ENCODE measurements around the gene FBXL14. TPM values are rescaled to one million over a fixed set of nuclear protein-coding genes. Genes with fewer than 3 reads are reported as not detected.

Gene FBXL14
- total and polyA plus RNA-seq, 7 donors, result 2.9 to 13.8 (median 5.2) TPM

GRCh38 chr12:1595690-1596347 lies 1.4 kb upstream of the FBXL14 start:
- TF ChIP-seq, protein P1, sequence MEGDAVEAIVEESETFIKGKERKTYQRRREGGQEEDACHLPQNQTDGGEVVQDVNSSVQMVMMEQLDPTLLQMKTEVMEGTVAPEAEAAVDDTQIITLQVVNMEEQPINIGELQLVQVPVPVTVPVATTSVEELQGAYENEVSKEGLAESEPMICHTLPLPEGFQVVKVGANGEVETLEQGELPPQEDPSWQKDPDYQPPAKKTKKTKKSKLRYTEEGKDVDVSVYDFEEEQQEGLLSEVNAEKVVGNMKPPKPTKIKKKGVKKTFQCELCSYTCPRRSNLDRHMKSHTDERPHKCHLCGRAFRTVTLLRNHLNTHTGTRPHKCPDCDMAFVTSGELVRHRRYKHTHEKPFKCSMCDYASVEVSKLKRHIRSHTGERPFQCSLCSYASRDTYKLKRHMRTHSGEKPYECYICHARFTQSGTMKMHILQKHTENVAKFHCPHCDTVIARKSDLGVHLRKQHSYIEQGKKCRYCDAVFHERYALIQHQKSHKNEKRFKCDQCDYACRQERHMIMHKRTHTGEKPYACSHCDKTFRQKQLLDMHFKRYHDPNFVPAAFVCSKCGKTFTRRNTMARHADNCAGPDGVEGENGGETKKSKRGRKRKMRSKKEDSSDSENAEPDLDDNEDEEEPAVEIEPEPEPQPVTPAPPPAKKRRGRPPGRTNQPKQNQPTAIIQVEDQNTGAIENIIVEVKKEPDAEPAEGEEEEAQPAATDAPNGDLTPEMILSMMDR (IDR thresholded peaks at IDR 0.05), result no peak
- no peaks in the 10 kb centered on the region for H3K9me3 ChIP-seq
- 74 to 80% (median 75%) methylated on average over 9 of the region's 9 CpGs for WGBS, 3 donors
- H3K27ac ChIP-seq, result peak overlapping the region; percentile 91
- DNase-seq, result no peak
- no peaks in the 10 kb centered on the region for H3K36me3 ChIP-seq (ENCODE audit: insufficient read depth in 1 of 2, low read depth in 1 of 2)
- no peak for ATAC-seq
- intact Hi-C loops (cut with DNase I), result no loop called here
- H3K27me3 ChIP-seq (ENCODE audit: insufficient read depth in 3 of 3, low read length in 2 of 3), result no peaks in the 10 kb centered on the region
- peaks cover 33% of the 10 kb centered on the region for H3K4me1 ChIP-seq
- peak overlapping the region; percentile 96 for H3K4me3 ChIP-seq

GRCh38 chr12:1595026-1595561 lies 713 bp upstream of the FBXL14 start:
- intact Hi-C loops (cut with DNase I), result no loop called here

GRCh38 chr12:1594006-1594260 lies 448 bp downstream of the FBXL14 start:
- H3K27me3 ChIP-seq (ENCODE audit: insufficient read depth in 3 of 3, low read length in 2 of 3), result no peaks in the 10 kb centered on the region
- no peaks in the 10 kb centered on the region for H3K36me3 ChIP-seq (ENCODE audit: insufficient read depth in 1 of 2, low read depth in 1 of 2)
- H3K4me1 ChIP-seq, result peaks cover 46% of the 10 kb centered on the region
- TF ChIP-seq, protein P1 (IDR thresholded peaks at IDR 0.05), result no peak
- ATAC-seq (peak in 2 of 4 donors; percentile 72 to 73), DNase-seq (no peak)
- H3K9me3 ChIP-seq, result no peaks in the 10 kb centered on the region
- peak overlapping the region; percentile 96 for H3K4me3 ChIP-seq
- WGBS, 3 donors, result 0% methylated on average over 34 of the region's 34 CpGs; no CpG with 5 or more reads in 2 of the 3 donors
- peak overlapping the region; percentile 91 for H3K27ac ChIP-seq
- intact Hi-C loops (cut with DNase I), result no loop called here

More at GRCh38 chr12:1595026-1595561, 713 bp upstream of the FBXL14 start:
- Histone ChIP-seq H3K36me3 (ENCODE audit: insufficient read depth in 1 of 2, low read depth in 1 of 2) (no peaks in the 10 kb centered on the region), H3K27me3 (ENCODE audit: insufficient read depth in 3 of 3, low read length in 2 of 3) (no peaks in the 10 kb centered on the region), H3K9me3 (no peaks in the 10 kb centered on the region), H3K4me3 (peak overlapping the region; percentile 96), H3K27ac (peak overlapping the region; percentile 91), H3K4me1 (peaks cover 40% of the 10 kb centered on the region)
- DNase-seq (no peak), ATAC-seq (peak in 1 of 4 donors; percentile 31)
- WGBS, 3 donors, result 6 to 12% (median 9%) methylated on average over 19 of the region's 19 CpGs
- TF ChIP-seq, protein P1 (IDR thresholded peaks at IDR 0.05), result no peak

- H3K4me1 ChIP-seq, result peaks cover 50% of the 10 kb centered on the region
Measured at GRCh38 chr12:1593174-1594005, 991 bp downstream of the FBXL14 start.

More at GRCh38 chr12:1593174-1594005, 991 bp downstream of the FBXL14 start:
- H3K36me3 ChIP-seq (ENCODE audit: insufficient read depth in 1 of 2, low read depth in 1 of 2), result no peaks in the 10 kb centered on the region
- H3K9me3 ChIP-seq, result no peaks in the 10 kb centered on the region
- peak overlapping the region; percentile 91 for H3K27ac ChIP-seq
- ATAC-seq, result peak; percentile 12 to 30 (median 16)
- no peaks in the 10 kb centered on the region for H3K27me3 ChIP-seq (ENCODE audit: insufficient read depth in 3 of 3, low read length in 2 of 3)
- TF ChIP-seq, protein P1 (IDR thresholded peaks at IDR 0.05), result no peak
- peak overlapping the region; percentile 96 for H3K4me3 ChIP-seq
- intact Hi-C loops (cut with DNase I), result no loop called here
- DNase-seq, result peak; percentile 44 to 70
- 6 to 11% (median 10%) methylated on average over 46 to 56 of the region's 56 CpGs for WGBS, 3 donors

All from psoas muscle (tissue), 8 donors.